K562 (cell line): ENCODE results near the gene RSRP1. TPM values are rescaled to one million over a fixed set of nuclear protein-coding genes. Genes with fewer than 3 reads are reported as not detected.
A peak's percentile ranks its signal among the peaks of the same experiment; 100 is the strongest.

Experiments used
- CEBPG ChIP-seq, 3 experiments: fragments of 200-800 bp in 1 of 3; sonication (Bioruptor generic) in 1 of 3; sonication (generic) in 1 of 3; formaldehyde crosslinking in 1 of 3; IDR thresholded peaks in 2 of 3; conservative IDR thresholded peaks in 1 of 3; 2 replicates each; pipeline versions ENCODE4 v1.6.1 to v1.8.0; 2016 to 2022; ENCODE audit warnings: missing compliant biosample characterization in 2 of 3, missing genetic modification characterization in 2 of 3, mild to moderate bottlenecking in 1 of 3, missing genetic modification reagents in 1 of 3
- MYNN ChIP-seq, 2 experiments: sonication (generic); formaldehyde crosslinking in 1 of 2; IDR thresholded peaks; 2 replicates each; pipeline versions ENCODE4 v1.5.0 to v1.6.1; 2016 to 2020; ENCODE audit warnings: antibody characterized with exemption in 1 of 2, missing genetic modification reagents in 1 of 2
- RERE ChIP-seq: sonication (generic); formaldehyde crosslinking; IDR thresholded peaks from 2 replicates; pipeline ENCODE4 v1.8.0; 2023; ENCODE audit warnings: missing genetic modification reagents, mild to moderate bottlenecking, borderline replicate concordance
- THRA ChIP-seq: fragments of 450-650 bp; IDR thresholded peaks from 2 replicates; pipeline ENCODE4 v1.6.1; 2017; ENCODE audit warnings: mild to moderate bottlenecking, moderate library complexity
- TSC22D4 ChIP-seq: fragments of 450-650 bp; IDR thresholded peaks from 2 replicates; pipeline ENCODE4 v1.6.1; 2016; ENCODE audit warnings: missing genetic modification characterization, missing biosample characterization, control low read depth
- ZNF174 ChIP-seq: fragments of 250-450 bp; sonication (Bioruptor Pico); IDR thresholded peaks from 2 replicates; pipeline ENCODE4 v1.4.0; 2020; ENCODE audit warnings: mild to moderate bottlenecking
- polyA plus RNA-seq, 8 experiments: library from polyadenylated mRNA; depleted of rRNA in 4 of 8; stranded (reverse) in 5 of 8; unstranded in 3 of 8; fragments of >200 nt; fragmentation: Nextera tagmentation in 2 of 8; fragmentation: Illumina TruSeq in 1 of 8; extraction: Ambion mirVana in 2 of 8; extraction: Trizol in 1 of 8; gene quantifications; 2 replicates each; pipeline versions ENCODE4 v1.2.1 to v1.2.3, GENCODE V29; 2011 to 2014; ENCODE audit warnings: inconsistent platforms in 1 of 8, missing spikeins in 1 of 8
- total RNA-seq, 7 experiments: library from RNA; depleted of rRNA in 6 of 7; stranded (reverse); fragments of >200 nt in 6 of 7; fragmentation: Illumina TruSeq in 2 of 7; extraction: Trizol in 2 of 7; gene quantifications; 2 replicates each; pipeline versions ENCODE4 v1.2.1 to v1.2.3, GENCODE V29; 2011 to 2021; ENCODE audit warnings: low replicate concordance in 1 of 7
- TF ChIP-seq, protein P1 (sequence below), 2 experiments: fragments of 450-650 bp in 1 of 2; sonication (generic) in 1 of 2; formaldehyde crosslinking in 1 of 2; IDR thresholded peaks; 2 replicates each; pipeline versions ENCODE4 v1.7.1 to v1.9.0; 2016 to 2022; ENCODE audit warnings: inconsistent platforms in 1 of 2, mild to moderate bottlenecking in 1 of 2, missing genetic modification reagents in 1 of 2

The RSRP1 gene
- total and polyA plus RNA-seq, 9 of the 15 experiments (the other 6 are each of a cell fraction or from before 2014, with no cell fraction given), result 27.2 to 283 (median 146) TPM

- TF ChIP-seq, protein P1, sequence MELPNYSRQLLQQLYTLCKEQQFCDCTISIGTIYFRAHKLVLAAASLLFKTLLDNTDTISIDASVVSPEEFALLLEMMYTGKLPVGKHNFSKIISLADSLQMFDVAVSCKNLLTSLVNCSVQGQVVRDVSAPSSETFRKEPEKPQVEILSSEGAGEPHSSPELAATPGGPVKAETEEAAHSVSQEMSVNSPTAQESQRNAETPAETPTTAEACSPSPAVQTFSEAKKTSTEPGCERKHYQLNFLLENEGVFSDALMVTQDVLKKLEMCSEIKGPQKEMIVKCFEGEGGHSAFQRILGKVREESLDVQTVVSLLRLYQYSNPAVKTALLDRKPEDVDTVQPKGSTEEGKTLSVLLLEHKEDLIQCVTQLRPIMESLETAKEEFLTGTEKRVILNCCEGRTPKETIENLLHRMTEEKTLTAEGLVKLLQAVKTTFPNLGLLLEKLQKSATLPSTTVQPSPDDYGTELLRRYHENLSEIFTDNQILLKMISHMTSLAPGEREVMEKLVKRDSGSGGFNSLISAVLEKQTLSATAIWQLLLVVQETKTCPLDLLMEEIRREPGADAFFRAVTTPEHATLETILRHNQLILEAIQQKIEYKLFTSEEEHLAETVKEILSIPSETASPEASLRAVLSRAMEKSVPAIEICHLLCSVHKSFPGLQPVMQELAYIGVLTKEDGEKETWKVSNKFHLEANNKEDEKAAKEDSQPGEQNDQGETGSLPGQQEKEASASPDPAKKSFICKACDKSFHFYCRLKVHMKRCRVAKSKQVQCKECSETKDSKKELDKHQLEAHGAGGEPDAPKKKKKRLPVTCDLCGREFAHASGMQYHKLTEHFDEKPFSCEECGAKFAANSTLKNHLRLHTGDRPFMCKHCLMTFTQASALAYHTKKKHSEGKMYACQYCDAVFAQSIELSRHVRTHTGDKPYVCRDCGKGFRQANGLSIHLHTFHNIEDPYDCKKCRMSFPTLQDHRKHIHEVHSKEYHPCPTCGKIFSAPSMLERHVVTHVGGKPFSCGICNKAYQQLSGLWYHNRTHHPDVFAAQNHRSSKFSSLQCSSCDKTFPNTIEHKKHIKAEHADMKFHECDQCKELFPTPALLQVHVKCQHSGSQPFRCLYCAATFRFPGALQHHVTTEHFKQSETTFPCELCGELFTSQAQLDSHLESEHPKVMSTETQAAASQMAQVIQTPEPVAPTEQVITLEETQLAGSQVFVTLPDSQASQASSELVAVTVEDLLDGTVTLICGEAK (IDR thresholded peaks at IDR 0.05), result peak; percentile 75
- TF ChIP-seq, protein P1 (CRISPR knock-in tag; IDR thresholded peaks at IDR 0.05), result no peak
- peak; percentile 98 for TF ChIP-seq CEBPG (CRISPR knock-in tag; IDR thresholded peaks at IDR 0.05)
- peak; percentile 91 to 97 for TF ChIP-seq CEBPG (tag; conservative IDR thresholded peaks at IDR 0.05 in 1 of 2, IDR thresholded peaks at IDR 0.05 in 1 of 2)
- no peak for TF ChIP-seq TSC22D4 (tag)
- peak; percentile 38; the same call in 1 of the 2 replicates for TF ChIP-seq MYNN (IDR thresholded peaks at IDR 0.05)
- no peak for TF ChIP-seq MYNN (CRISPR knock-in tag; IDR thresholded peaks at IDR 0.05)
- no peak for TF ChIP-seq ZNF174 (CRISPR knock-in tag)
- no peak for TF ChIP-seq THRA
- peak; percentile 95 for TF ChIP-seq RERE (CRISPR knock-in tag)
Observed at GRCh38 chr1:25247024-25247828, at the start of gene RSRP1 (continued).
